H1 (cell line): ENCODE measurements around the gene YARS2.

ENCODE experiments used
- BCL11A ChIP-seq, 2 experiments: IDR thresholded peaks; one replicate each; pipeline ENCODE4 v1.6.1; 2011; ENCODE audit warnings: low read depth in 2 of 2, low read length in 2 of 2, mild to moderate bottlenecking in 2 of 2
- CTCF ChIP-seq, 3 experiments: IDR thresholded peaks; 1 replicate in 2 of 3; 2 replicates in 1 of 3; pipeline versions ENCODE4 v1.5.1 to v1.6.1; 2011; ENCODE audit warnings: low read length in 3 of 3, mild to moderate bottlenecking in 3 of 3, inconsistent platforms in 2 of 3, low read depth in 1 of 3, moderate library complexity in 1 of 3; ENCODE audit not compliant: insufficient read depth in 1 of 3; ENCODE audit errors: control extremely low read depth in 1 of 3
- EGR1 ChIP-seq: IDR thresholded peaks from 2 replicates; pipeline ENCODE4 v1.6.1; 2011; ENCODE audit warnings: low read depth, low read length, borderline replicate concordance
- EZH2 ChIP-seq: fragments of 200-600 bp; sonication (generic); IDR thresholded peaks from 2 replicates; pipeline ENCODE4 v1.7.1; 2012; ENCODE audit warnings: low read depth, mild to moderate bottlenecking, moderate library complexity, low read length, inconsistent platforms; ENCODE audit not compliant: severe bottlenecking
- JUN ChIP-seq: IDR thresholded peaks from 2 replicates; pipeline ENCODE4 v1.6.1; 2011; ENCODE audit warnings: low read depth, mild to moderate bottlenecking, improper control_type of control experiment, low read length
- MAFK ChIP-seq: IDR thresholded peaks from 2 replicates; pipeline ENCODE4 v1.6.1; 2012; ENCODE audit warnings: low read depth, mild to moderate bottlenecking, improper control_type of control experiment, low read length
- POLR2A ChIP-seq, 2 experiments: IDR thresholded peaks; 1 replicate in 1 of 2; 2 replicates in 1 of 2; pipeline ENCODE4 v1.6.1; 2011; ENCODE audit warnings: low read depth in 2 of 2, low read length in 2 of 2, mild to moderate bottlenecking in 2 of 2; ENCODE audit errors: control extremely low read depth in 1 of 2
- POLR2AphosphoS5 ChIP-seq: IDR thresholded peaks from 2 replicates; pipeline ENCODE4 v1.6.1; 2011; ENCODE audit warnings: low read depth, low read length
- RAD21 ChIP-seq, 2 experiments: IDR thresholded peaks in 1 of 2; conservative IDR thresholded peaks in 1 of 2; 2 replicates each; pipeline ENCODE4 v1.6.1; 2011; ENCODE audit warnings: low read depth in 2 of 2, low read length in 2 of 2, improper control_type of control experiment in 1 of 2, inconsistent platforms in 1 of 2, mild to moderate bottlenecking in 1 of 2, moderate library complexity in 1 of 2
- RFX5 ChIP-seq: IDR thresholded peaks from 2 replicates; pipeline ENCODE4 v1.6.1; 2011; ENCODE audit warnings: low read depth, low read length, improper control_type of control experiment, borderline replicate concordance
- SIX5 ChIP-seq: IDR thresholded peaks from 2 replicates; pipeline ENCODE4 v1.6.1; 2011; ENCODE audit warnings: mild to moderate bottlenecking, low read depth, low read length
- SP1 ChIP-seq: IDR thresholded peaks from 2 replicates; pipeline ENCODE4 v1.6.1; 2011; ENCODE audit warnings: low read depth, low read length
- TEAD4 ChIP-seq: IDR thresholded peaks from 2 replicates; pipeline ENCODE4 v1.6.1; 2012; ENCODE audit warnings: low read depth, low read length, inconsistent platforms, mixed read lengths

- TF ChIP-seq CTCF (IDR thresholded peaks at IDR 0.05; ENCODE audit: control extremely low read depth in 1 of 3, insufficient read depth in 1 of 3, low read depth in 1 of 3, low read length in 3 of 3) (no peak), RFX5 (no peak), POLR2AphosphoS5 (no peak), RAD21 (IDR thresholded peaks at IDR 0.05 in 1 of 2, conservative IDR thresholded peaks at IDR 0.05 in 1 of 2; ENCODE audit: low read depth in 2 of 2, low read length in 2 of 2) (no peak), SP1 (no peak), BCL11A (IDR thresholded peaks at IDR 0.05; ENCODE audit: low read depth in 2 of 2, low read length in 2 of 2) (no peak), EGR1 (no peak), MAFK (no peak), POLR2A (IDR thresholded peaks at IDR 0.05; ENCODE audit: control extremely low read depth in 1 of 2, low read depth in 2 of 2, low read length in 2 of 2) (no peak), SIX5 (no peak), JUN (no peak), EZH2 (no peak), TEAD4 (no peak)
Measured at GRCh38 chr12:32757157-32757556, 1.5 kb upstream of the YARS2 start.
